ENCODE measurements around the gene ADGRA1.

ADGRA1 gene

GRCh38 chr10:133043541-133044225 lies 44.0 kb upstream of the ADGRA1 start:
- Histone ChIP-seq H3K4me1 (ENCODE audit: low read length) (no peaks in the 10 kb centered on the region), H3K27me3 (ENCODE audit: low read depth, low read length) (no peaks in the 10 kb centered on the region), H3K36me3 (replicated peaks; ENCODE audit: low read depth, low read length) (no peaks in the 10 kb centered on the region), H3K9ac (ENCODE audit: low read length) (no peak overlapping the region), H4K20me1 (ENCODE audit: insufficient read depth, low read length) (no peaks in the 10 kb centered on the region), H2AFZ (ENCODE audit: low read depth, low read length) (no peak overlapping the region), H3K27ac (ENCODE audit: low read length) (no peak overlapping the region), H3K4me2 (ENCODE audit: low read length) (no peak overlapping the region), H3K4me3 (ENCODE audit: low read length) (no peak overlapping the region), H3K9me3 (ENCODE audit: insufficient read depth, low read length) (no peaks in the 10 kb centered on the region), H3K79me2 (ENCODE audit: low read length) (no peaks in the 10 kb centered on the region)
- no peak for TF ChIP-seq EZH2phosphoT487 (IDR thresholded peaks at IDR 0.05; ENCODE audit: low read depth)
- no peak for TF ChIP-seq CTCF (IDR thresholded peaks at IDR 0.05; ENCODE audit: low read depth, low read length)

GRCh38 chr10:133044401-133044811 lies 43.3 kb upstream of the ADGRA1 start:
- no peak overlapping the region for H3K27ac ChIP-seq (ENCODE audit: low read length)
- TF ChIP-seq CTCF (IDR thresholded peaks at IDR 0.05; ENCODE audit: low read depth, low read length) (no peak), EZH2phosphoT487 (IDR thresholded peaks at IDR 0.05; ENCODE audit: low read depth) (no peak)
- no peaks in the 10 kb centered on the region for H3K4me1 ChIP-seq (ENCODE audit: low read length)
- no peak overlapping the region for H3K4me3 ChIP-seq (ENCODE audit: low read length)
- H3K36me3 ChIP-seq (replicated peaks; ENCODE audit: low read depth, low read length) = no peaks in the 10 kb centered on the region
- no peak overlapping the region for H3K9ac ChIP-seq (ENCODE audit: low read length)
- H3K79me2 ChIP-seq (ENCODE audit: low read length) = no peaks in the 10 kb centered on the region
- H3K27me3 ChIP-seq (ENCODE audit: low read depth, low read length) = no peaks in the 10 kb centered on the region
- no peaks in the 10 kb centered on the region for H3K9me3 ChIP-seq (ENCODE audit: insufficient read depth, low read length)
- H3K4me2 ChIP-seq (ENCODE audit: low read length) = no peak overlapping the region
- H4K20me1 ChIP-seq (ENCODE audit: insufficient read depth, low read length) = no peaks in the 10 kb centered on the region
- H2AFZ ChIP-seq (ENCODE audit: low read depth, low read length) = no peak overlapping the region

- no peaks in the 10 kb centered on the region for H4K20me1 ChIP-seq (ENCODE audit: insufficient read depth, low read length)
- no peak overlapping the region for H3K4me3 ChIP-seq (ENCODE audit: low read length)
- no peaks in the 10 kb centered on the region for H3K79me2 ChIP-seq (ENCODE audit: low read length)
- no peak overlapping the region for H3K4me2 ChIP-seq (ENCODE audit: low read length)
- no peak overlapping the region for H3K9ac ChIP-seq (ENCODE audit: low read length)
- TF ChIP-seq CTCF (IDR thresholded peaks at IDR 0.05; ENCODE audit: low read depth, low read length) (no peak), EZH2phosphoT487 (IDR thresholded peaks at IDR 0.05; ENCODE audit: low read depth) (no peak)
- H2AFZ ChIP-seq (ENCODE audit: low read depth, low read length) = no peak overlapping the region
- H3K9me3 ChIP-seq (ENCODE audit: insufficient read depth, low read length) = no peaks in the 10 kb centered on the region
- H3K27me3 ChIP-seq (ENCODE audit: low read depth, low read length) = no peaks in the 10 kb centered on the region
- no peak overlapping the region for H3K27ac ChIP-seq (ENCODE audit: low read length)
- H3K36me3 ChIP-seq (replicated peaks; ENCODE audit: low read depth, low read length) = no peaks in the 10 kb centered on the region
- H3K4me1 ChIP-seq (ENCODE audit: low read length) = no peaks in the 10 kb centered on the region
Observed at GRCh38 chr10:133045556-133046389, 42.0 kb upstream of the ADGRA1 start.

- H4K20me1 ChIP-seq (ENCODE audit: insufficient read depth, low read length) = no peaks in the 10 kb centered on the region
- no peak overlapping the region for H3K9ac ChIP-seq (ENCODE audit: low read length)
- H3K9me3 ChIP-seq (ENCODE audit: insufficient read depth, low read length) = no peaks in the 10 kb centered on the region
- no peaks in the 10 kb centered on the region for H3K79me2 ChIP-seq (ENCODE audit: low read length)
- no peak overlapping the region for H3K4me3 ChIP-seq (ENCODE audit: low read length)
- no peak overlapping the region for H2AFZ ChIP-seq (ENCODE audit: low read depth, low read length)
- no peak overlapping the region for H3K27ac ChIP-seq (ENCODE audit: low read length)
- no peak for TF ChIP-seq EZH2phosphoT487 (IDR thresholded peaks at IDR 0.05; ENCODE audit: low read depth)
- H3K27me3 ChIP-seq (ENCODE audit: low read depth, low read length) = no peaks in the 10 kb centered on the region
- H3K36me3 ChIP-seq (replicated peaks; ENCODE audit: low read depth, low read length) = no peaks in the 10 kb centered on the region
- no peaks in the 10 kb centered on the region for H3K4me1 ChIP-seq (ENCODE audit: low read length)
- no peak overlapping the region for H3K4me2 ChIP-seq (ENCODE audit: low read length)
Observed at GRCh38 chr10:133046390-133046765, 41.3 kb upstream of the ADGRA1 start.
